ENCODE results near the gene LNPEP.

Gene LNPEP

GRCh38 chr5:97044052-97044451, 108.2 kb downstream of the LNPEP start:
- peak; percentile 40 for TF ChIP-seq CTCF (IDR thresholded peaks at IDR 0.05; ENCODE audit: insufficient read depth, low read depth, low read length, missing control alignments)
- H3K4me3 ChIP-seq (ENCODE audit: low read length) = no peak overlapping the region
- peak; percentile 52 for DNase-seq (ENCODE audit: low read depth)

GRCh38 chr5:97046270-97046982, 110.5 kb downstream of the LNPEP start:
- DNase-seq (ENCODE audit: low read depth) = peak; percentile 19
- no peak for TF ChIP-seq CTCF (IDR thresholded peaks at IDR 0.05; ENCODE audit: insufficient read depth, low read depth, low read length, missing control alignments)
- H3K4me3 ChIP-seq (ENCODE audit: low read length) = no peak overlapping the region

GRCh38 chr5:97047076-97047475, 111.2 kb downstream of the LNPEP start:
- H3K4me3 ChIP-seq (ENCODE audit: low read length) = no peak overlapping the region
- no peak for DNase-seq (ENCODE audit: low read depth)
- TF ChIP-seq CTCF (IDR thresholded peaks at IDR 0.05; ENCODE audit: insufficient read depth, low read depth, low read length, missing control alignments) = no peak

- no peak for TF ChIP-seq CTCF (IDR thresholded peaks at IDR 0.05; ENCODE audit: insufficient read depth, low read depth, low read length, missing control alignments)
- H3K4me3 ChIP-seq (ENCODE audit: low read length) = no peak overlapping the region
- DNase-seq (ENCODE audit: low read depth) = no peak
Measured at GRCh38 chr5:97049175-97049574, 113.3 kb downstream of the LNPEP start.

- no peak for DNase-seq (ENCODE audit: low read depth)
- no peak overlapping the region for H3K4me3 ChIP-seq (ENCODE audit: low read length)
- TF ChIP-seq CTCF (IDR thresholded peaks at IDR 0.05; ENCODE audit: insufficient read depth, low read depth, low read length, missing control alignments) = no peak
Measured at GRCh38 chr5:97056263-97056662, 120.4 kb downstream of the LNPEP start.

GRCh38 chr5:97062046-97062445, 126.2 kb downstream of the LNPEP start:
- TF ChIP-seq CTCF (IDR thresholded peaks at IDR 0.05; ENCODE audit: insufficient read depth, low read depth, low read length, missing control alignments) = no peak
- DNase-seq (ENCODE audit: low read depth) = no peak
- H3K4me3 ChIP-seq (ENCODE audit: low read length) = no peak overlapping the region

GRCh38 chr5:97063251-97063650, 127.4 kb downstream of the LNPEP start:
- TF ChIP-seq CTCF (IDR thresholded peaks at IDR 0.05; ENCODE audit: insufficient read depth, low read depth, low read length, missing control alignments) = no peak
- H3K4me3 ChIP-seq (ENCODE audit: low read length) = no peak overlapping the region
- DNase-seq (ENCODE audit: low read depth) = no peak

Data from epithelial cell of esophagus (primary cell).